Neural cell (in vitro differentiated cells): ENCODE results near the gene EIF4B.

Experiments
- EP300 ChIP-seq: fragments of 450-650 bp; conservative IDR thresholded peaks from 2 replicates; pipeline ENCODE4 v1.6.1; 2014; ENCODE audit warnings: antibody characterized with exemption, mild to moderate bottlenecking, moderate library complexity; ENCODE audit not compliant: poor library complexity, severe bottlenecking
- TF ChIP-seq, protein P1 (sequence below): IDR thresholded peaks from 2 replicates; pipeline ENCODE4 v1.6.1; 2012; ENCODE audit warnings: borderline replicate concordance
- TF ChIP-seq, protein P2 (sequence below): fragments of 450-650 bp; IDR thresholded peaks from 2 replicates; pipeline ENCODE4 v1.5.1; 2014; ENCODE audit warnings: antibody characterized with exemption, mild to moderate bottlenecking, moderate library complexity; ENCODE audit not compliant: poor library complexity, severe bottlenecking

- TF ChIP-seq, protein P1, sequence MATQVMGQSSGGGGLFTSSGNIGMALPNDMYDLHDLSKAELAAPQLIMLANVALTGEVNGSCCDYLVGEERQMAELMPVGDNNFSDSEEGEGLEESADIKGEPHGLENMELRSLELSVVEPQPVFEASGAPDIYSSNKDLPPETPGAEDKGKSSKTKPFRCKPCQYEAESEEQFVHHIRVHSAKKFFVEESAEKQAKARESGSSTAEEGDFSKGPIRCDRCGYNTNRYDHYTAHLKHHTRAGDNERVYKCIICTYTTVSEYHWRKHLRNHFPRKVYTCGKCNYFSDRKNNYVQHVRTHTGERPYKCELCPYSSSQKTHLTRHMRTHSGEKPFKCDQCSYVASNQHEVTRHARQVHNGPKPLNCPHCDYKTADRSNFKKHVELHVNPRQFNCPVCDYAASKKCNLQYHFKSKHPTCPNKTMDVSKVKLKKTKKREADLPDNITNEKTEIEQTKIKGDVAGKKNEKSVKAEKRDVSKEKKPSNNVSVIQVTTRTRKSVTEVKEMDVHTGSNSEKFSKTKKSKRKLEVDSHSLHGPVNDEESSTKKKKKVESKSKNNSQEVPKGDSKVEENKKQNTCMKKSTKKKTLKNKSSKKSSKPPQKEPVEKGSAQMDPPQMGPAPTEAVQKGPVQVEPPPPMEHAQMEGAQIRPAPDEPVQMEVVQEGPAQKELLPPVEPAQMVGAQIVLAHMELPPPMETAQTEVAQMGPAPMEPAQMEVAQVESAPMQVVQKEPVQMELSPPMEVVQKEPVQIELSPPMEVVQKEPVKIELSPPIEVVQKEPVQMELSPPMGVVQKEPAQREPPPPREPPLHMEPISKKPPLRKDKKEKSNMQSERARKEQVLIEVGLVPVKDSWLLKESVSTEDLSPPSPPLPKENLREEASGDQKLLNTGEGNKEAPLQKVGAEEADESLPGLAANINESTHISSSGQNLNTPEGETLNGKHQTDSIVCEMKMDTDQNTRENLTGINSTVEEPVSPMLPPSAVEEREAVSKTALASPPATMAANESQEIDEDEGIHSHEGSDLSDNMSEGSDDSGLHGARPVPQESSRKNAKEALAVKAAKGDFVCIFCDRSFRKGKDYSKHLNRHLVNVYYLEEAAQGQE, result no peak
- TF ChIP-seq, protein P2, sequence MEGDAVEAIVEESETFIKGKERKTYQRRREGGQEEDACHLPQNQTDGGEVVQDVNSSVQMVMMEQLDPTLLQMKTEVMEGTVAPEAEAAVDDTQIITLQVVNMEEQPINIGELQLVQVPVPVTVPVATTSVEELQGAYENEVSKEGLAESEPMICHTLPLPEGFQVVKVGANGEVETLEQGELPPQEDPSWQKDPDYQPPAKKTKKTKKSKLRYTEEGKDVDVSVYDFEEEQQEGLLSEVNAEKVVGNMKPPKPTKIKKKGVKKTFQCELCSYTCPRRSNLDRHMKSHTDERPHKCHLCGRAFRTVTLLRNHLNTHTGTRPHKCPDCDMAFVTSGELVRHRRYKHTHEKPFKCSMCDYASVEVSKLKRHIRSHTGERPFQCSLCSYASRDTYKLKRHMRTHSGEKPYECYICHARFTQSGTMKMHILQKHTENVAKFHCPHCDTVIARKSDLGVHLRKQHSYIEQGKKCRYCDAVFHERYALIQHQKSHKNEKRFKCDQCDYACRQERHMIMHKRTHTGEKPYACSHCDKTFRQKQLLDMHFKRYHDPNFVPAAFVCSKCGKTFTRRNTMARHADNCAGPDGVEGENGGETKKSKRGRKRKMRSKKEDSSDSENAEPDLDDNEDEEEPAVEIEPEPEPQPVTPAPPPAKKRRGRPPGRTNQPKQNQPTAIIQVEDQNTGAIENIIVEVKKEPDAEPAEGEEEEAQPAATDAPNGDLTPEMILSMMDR, result no peak
- TF ChIP-seq EP300, result no peak
Observed at GRCh38 chr12:53031616-53032015, 25.4 kb downstream of the EIF4B start.
